ENCODE data around the gene DUSP10.

The DUSP10 gene

GRCh38 chr1:221655766-221656305 is 86.1 kb downstream of the DUSP10 start:
- CTCF ChIA-PET: interaction anchor here (1.0 kb wide), 1 partner anchor 33 kb away, joined by 4 read pairs; no protein-coding TSS in a partner anchor
- WGBS (ENCODE audit: insufficient coverage): 97% methylated on average over 4 of the region's 8 CpGs
- Histone ChIP-seq H3K4me3 (ENCODE audit: control insufficient read depth in 1 of 7, extremely low read depth in 1 of 7, insufficient read depth in 4 of 7, low read depth in 2 of 7, low read length in 6 of 7) (no peak overlapping the region), H3K36me3 (ENCODE audit: control insufficient read depth in 4 of 4, insufficient read depth in 4 of 4, low read length in 3 of 4) (no peaks in the 10 kb centered on the region), H3K27ac (ENCODE audit: insufficient read depth in 1 of 2, low read depth in 1 of 2, low read length in 2 of 2, poor library complexity in 1 of 2, severe bottlenecking in 2 of 2) (no peak overlapping the region), H3K9me3 (ENCODE audit: control extremely low read depth in 1 of 5, control insufficient read depth in 4 of 5, insufficient read depth in 2 of 5, low read depth in 1 of 5, low read length in 4 of 5) (no peaks in the 10 kb centered on the region), H3K4me1 (ENCODE audit: control extremely low read depth in 1 of 4, control insufficient read depth in 4 of 4, insufficient read depth in 4 of 4, low read length in 3 of 4) (no peaks in the 10 kb centered on the region), H3K27me3 (replicated peaks in 2 of 5; ENCODE audit: control insufficient read depth in 4 of 5, insufficient read depth in 5 of 5, low read length in 4 of 5) (no peaks in the 10 kb centered on the region)
- no peak for DNase-seq
- POLR2A ChIA-PET: no interaction called here
